Keratinocyte (primary cell): ENCODE data around the gene MEGF10. TPM values are rescaled to one million over a fixed set of nuclear protein-coding genes. Genes with fewer than 3 reads are reported as not detected.

Experiments
- DNase-seq: peaks from one replicate; pipeline ENCODE4 v3.0.0-alpha.2; 2011; ENCODE audit warnings: low read depth, missing footprints, low spot score
- FAIRE-seq: peaks from 2 replicates; lab custom pipeline; 2011; peaks lifted over from hg19 to GRCh38; lab: Jason Lieb, UNC
- H2AFZ ChIP-seq: 2 replicates; pipeline ENCODE4 v1.6.0; 2012; ENCODE audit warnings: low read length, control low read depth, inconsistent platforms; ENCODE audit not compliant: control insufficient read depth
- H3K27ac ChIP-seq: 2 replicates; pipeline ENCODE4 v1.5.1; 2011; ENCODE audit warnings: low read length; ENCODE audit not compliant: control insufficient read depth, insufficient read depth
- H3K27me3 ChIP-seq: 3 replicates; pipeline ENCODE4 v1.6.0; 2011; ENCODE audit warnings: low read length; ENCODE audit not compliant: control insufficient read depth, insufficient read depth; ENCODE audit errors: extremely low read depth
- H3K36me3 ChIP-seq, 2 experiments: 2 replicates in 1 of 2; 3 replicates in 1 of 2; pipeline ENCODE4 v1.5.1; 2011; ENCODE audit warnings: low read length in 2 of 2, mild to moderate bottlenecking in 1 of 2; ENCODE audit not compliant: control insufficient read depth in 2 of 2, insufficient read depth in 2 of 2; ENCODE audit errors: extremely low read depth in 1 of 2
- H3K4me1 ChIP-seq: 3 replicates; pipeline ENCODE4 v1.5.1; 2011; ENCODE audit warnings: low read length; ENCODE audit not compliant: control insufficient read depth, insufficient read depth; ENCODE audit errors: extremely low read depth
- H3K4me2 ChIP-seq: 3 replicates; pipeline ENCODE4 v1.6.0; 2011; ENCODE audit warnings: low read depth, low read length; ENCODE audit not compliant: control insufficient read depth, insufficient read depth; ENCODE audit errors: extremely low read depth
- H3K4me3 ChIP-seq, 3 experiments: fragments of 200-600 bp in 1 of 3; sonication (generic) in 1 of 3; 2 replicates in 2 of 3; 3 replicates in 1 of 3; pipeline ENCODE4 v1.5.1; 2011 to 2016; ENCODE audit warnings: low read length in 3 of 3, mild to moderate bottlenecking in 3 of 3, control low read depth in 2 of 3, inconsistent platforms in 1 of 3, low read depth in 1 of 3, mixed read lengths in 1 of 3, mixed run types in 1 of 3, moderate library complexity in 1 of 3; ENCODE audit not compliant: control insufficient read depth in 2 of 3, insufficient read depth in 2 of 3; ENCODE audit errors: extremely low read depth in 1 of 3
- H3K79me2 ChIP-seq: 2 replicates; pipeline ENCODE4 v1.6.0; 2012; ENCODE audit warnings: low read length; ENCODE audit not compliant: control insufficient read depth, insufficient read depth
- H3K9ac ChIP-seq: 3 replicates; pipeline ENCODE4 v1.6.0; 2011; ENCODE audit warnings: low read length; ENCODE audit not compliant: control insufficient read depth, insufficient read depth; ENCODE audit errors: extremely low read depth
- H3K9me1 ChIP-seq: 3 replicates; pipeline ENCODE4 v1.6.0; 2011; ENCODE audit warnings: low read length; ENCODE audit not compliant: control insufficient read depth, insufficient read depth; ENCODE audit errors: extremely low read depth
- H3K9me3 ChIP-seq: 2 replicates; pipeline ENCODE4 v1.5.1; 2012; ENCODE audit warnings: low read depth, low read length; ENCODE audit not compliant: control insufficient read depth
- H4K20me1 ChIP-seq: 3 replicates; pipeline ENCODE4 v1.6.0; 2011; ENCODE audit warnings: low read length; ENCODE audit not compliant: control insufficient read depth, insufficient read depth; ENCODE audit errors: extremely low read depth
- CTCF ChIP-seq, 3 experiments: IDR thresholded peaks in 1 of 3; conservative IDR thresholded peaks in 1 of 3; optimal IDR thresholded peaks in 1 of 3; 2 replicates in 2 of 3; 3 replicates in 1 of 3; pipeline versions ENCODE3 to v1.5.1; 2011; ENCODE audit warnings: low read length in 3 of 3, mild to moderate bottlenecking in 3 of 3, moderate library complexity in 2 of 3, control low read depth in 1 of 3, inconsistent platforms in 1 of 3; ENCODE audit not compliant: insufficient read depth in 2 of 3; ENCODE audit errors: extremely low read depth in 1 of 3
- EZH2 ChIP-seq: IDR thresholded peaks from one replicate; pipeline ENCODE4 v1.6.1; 2012; ENCODE audit warnings: inconsistent platforms, mild to moderate bottlenecking, low read length, moderate library complexity
- dilution Hi-C: fragments of 300-500 bp; cut with MboI; formaldehyde crosslinking; loops from one replicate; pipeline ENCODE4 v1.7.0; 2020; ENCODE audit warnings: low sequenced_read_pairs; ENCODE audit not compliant: extremely low pct_ligation_motif_present
- polyA plus RNA-seq, 5 experiments: library from polyadenylated mRNA; depleted of rRNA in 3 of 5; stranded (reverse) in 3 of 5; stranded (forward) in 1 of 5; unstranded in 1 of 5; fragments of >200 nt; gene quantifications; 1 replicate in 1 of 5; 2 replicates in 3 of 5; 3 replicates in 1 of 5; pipeline versions ENCODE4 v1.2.1 to v1.2.3, GENCODE V29; 2011 to 2012; ENCODE audit warnings: missing spikeins in 2 of 5, low read depth in 1 of 5, low replicate concordance in 1 of 5

The MEGF10 gene
- polyA plus RNA-seq, 1 donor (not counting 4 experiments of a cell fraction or from before 2014, with no cell fraction given) = not detected

- no peaks in the 10 kb centered on the region for H4K20me1 ChIP-seq
- H3K79me2 ChIP-seq = no peaks in the 10 kb centered on the region
- dilution Hi-C loops = no loop called here
- no peak overlapping the region for H2AFZ ChIP-seq
- H3K27me3 ChIP-seq = no peaks in the 10 kb centered on the region
- no peaks in the 10 kb centered on the region for H3K4me1 ChIP-seq
- no peak overlapping the region for H3K4me2 ChIP-seq
- H3K9ac ChIP-seq = no peak overlapping the region
- no peaks in the 10 kb centered on the region for H3K9me1 ChIP-seq
- no peak overlapping the region for H3K27ac ChIP-seq
- no peak overlapping the region for H3K4me3 ChIP-seq
- no peaks in the 10 kb centered on the region for H3K9me3 ChIP-seq
- FAIRE-seq (no peak), DNase-seq (no peak)
- no peaks in the 10 kb centered on the region for H3K36me3 ChIP-seq
- no peak for TF ChIP-seq CTCF (optimal IDR thresholded peaks at IDR 0.05 in 1 of 3, IDR thresholded peaks at IDR 0.05 in 1 of 3, conservative IDR thresholded peaks at IDR 0.05 in 1 of 3; ENCODE audit: extremely low read depth in 1 of 3, insufficient read depth in 2 of 3, low read length in 3 of 3)
- no peak for TF ChIP-seq EZH2
Measured at GRCh38 chr5:127505905-127506304, 215.3 kb downstream of the MEGF10 start.

- no peak for TF ChIP-seq EZH2
- TF ChIP-seq CTCF (optimal IDR thresholded peaks at IDR 0.05 in 1 of 3, IDR thresholded peaks at IDR 0.05 in 1 of 3, conservative IDR thresholded peaks at IDR 0.05 in 1 of 3; ENCODE audit: extremely low read depth in 1 of 3, insufficient read depth in 2 of 3, low read length in 3 of 3) = no peak
- H4K20me1 ChIP-seq = no peaks in the 10 kb centered on the region
- no peaks in the 10 kb centered on the region for H3K9me1 ChIP-seq
- H3K27ac ChIP-seq = no peak overlapping the region
- no peaks in the 10 kb centered on the region for H3K79me2 ChIP-seq
- no peak overlapping the region for H3K4me3 ChIP-seq
- H3K27me3 ChIP-seq = no peaks in the 10 kb centered on the region
- FAIRE-seq = no peak
- H2AFZ ChIP-seq = no peak overlapping the region
- H3K4me1 ChIP-seq = no peaks in the 10 kb centered on the region
- H3K4me2 ChIP-seq = no peak overlapping the region
- H3K9ac ChIP-seq = no peak overlapping the region
- no peaks in the 10 kb centered on the region for H3K9me3 ChIP-seq
- no peaks in the 10 kb centered on the region for H3K36me3 ChIP-seq
- no peak for DNase-seq
- dilution Hi-C loops = no loop called here
Measured at GRCh38 chr5:127506616-127507015, 216.0 kb downstream of the MEGF10 start.
